ENCODE data around the gene CTDSP2. TPM values are rescaled to one million over a fixed set of nuclear protein-coding genes. Genes with fewer than 3 reads are reported as not detected.

CTDSP2 gene
- polyA plus RNA-seq, 2 of the 4 experiments (the other 2 are of a cell fraction) = 31.3 to 87.7 TPM

GRCh38 chr12:57813971-57814772 lies 32.4 kb downstream of the CTDSP2 start:
- no peak for DNase-seq (ENCODE audit: low read depth in 1 of 2, low spot score in 1 of 2)
- ChIA-PET POLR2A (no interaction called here), CTCF (interaction anchor here (1.3 to 6.6 kb wide), 3 partner anchors 12 to 91 kb away, joined by 4 to 40 read pairs (median 25); no protein-coding TSS in a partner anchor)
- Histone ChIP-seq H3K9me3 (no peaks in the 10 kb centered on the region), H3K4me1 (peaks cover 11% of the 10 kb centered on the region), H3K4me2 (no peak overlapping the region), H3K4me3 (no peak overlapping the region), H3K27ac (no peak overlapping the region)
- ATAC-seq = peak in 1 of 2 experiments; percentile 30; a peak in 2 of 6 replicates
- 80% methylated on average over 17 of the region's 17 CpGs for WGBS (ENCODE audit: missing lambda C conversion rate)
- no peak for FAIRE-seq
- TF ChIP-seq NFE2L2 (conservative IDR thresholded peaks at IDR 0.05; ENCODE audit: low read length) (no peak), HOXB13 (CRISPR knock-in tag; IDR thresholded peaks at IDR 0.05; ENCODE audit: low read depth) (no peak), HES2 (IDR thresholded peaks at IDR 0.05) (no peak), HOXA7 (CRISPR knock-in tag; IDR thresholded peaks at IDR 0.05) (no peak), CTCF (IDR thresholded peaks at IDR 0.05) (no peak), ZNF302 (CRISPR knock-in tag; IDR thresholded peaks at IDR 0.05) (no peak), TP53 (CRISPR knock-in tag; IDR thresholded peaks at IDR 0.05) (no peak), CEBPB (IDR thresholded peaks at IDR 0.05) (no peak)

GRCh38 chr12:57813111-57813970 lies 33.2 kb downstream of the CTDSP2 start:
- 58% methylated on average over 13 of the region's 14 CpGs for WGBS (ENCODE audit: missing lambda C conversion rate)
- TF ChIP-seq REST (IDR thresholded peaks at IDR 0.05) (no peak), ZFP36 (IDR thresholded peaks at IDR 0.05; ENCODE audit: borderline replicate concordance, partially characterized antibody) (no peak), BCL3 (IDR thresholded peaks at IDR 0.05) (no peak), HEYL (CRISPR knock-in tag; IDR thresholded peaks at IDR 0.05) (no peak), ZSCAN20 (CRISPR knock-in tag; IDR thresholded peaks at IDR 0.05) (no peak), TP53 (CRISPR knock-in tag; IDR thresholded peaks at IDR 0.05) (no peak), NPAS2 (CRISPR knock-in tag; IDR thresholded peaks at IDR 0.05; ENCODE audit: borderline replicate concordance) (no peak), MAZ (IDR thresholded peaks at IDR 0.05; ENCODE audit: borderline replicate concordance, low read depth, low read length) (no peak), MAX (IDR thresholded peaks at IDR 0.05) (no peak)
- ATAC-seq = peak; percentile 8 to 25; a peak in 2 of 6 replicates
- peaks cover 11% of the 10 kb centered on the region for H3K4me1 ChIP-seq
- H3K4me2 ChIP-seq = no peak overlapping the region
- ChIA-PET CTCF (interaction anchor here (0.6 to 6.6 kb wide), 7 partner anchors 10 to 549 kb away, joined by 3 to 40 read pairs (median 5); no protein-coding TSS in a partner anchor), POLR2A (no interaction called here)
- H3K9me3 ChIP-seq = no peaks in the 10 kb centered on the region
- no peak overlapping the region for H3K4me3 ChIP-seq
- no peak overlapping the region for H3K27ac ChIP-seq
- no peak for DNase-seq (ENCODE audit: low read depth in 1 of 2, low spot score in 1 of 2)
- no peak for FAIRE-seq
